ENCODE results near the gene REXO1.
"Not testable (repeated sequence)": the region's sequence is repeated elsewhere in the genome, so short reads cannot be mapped to it uniquely, and the experiment has no call there.

REXO1 gene

DNA sequence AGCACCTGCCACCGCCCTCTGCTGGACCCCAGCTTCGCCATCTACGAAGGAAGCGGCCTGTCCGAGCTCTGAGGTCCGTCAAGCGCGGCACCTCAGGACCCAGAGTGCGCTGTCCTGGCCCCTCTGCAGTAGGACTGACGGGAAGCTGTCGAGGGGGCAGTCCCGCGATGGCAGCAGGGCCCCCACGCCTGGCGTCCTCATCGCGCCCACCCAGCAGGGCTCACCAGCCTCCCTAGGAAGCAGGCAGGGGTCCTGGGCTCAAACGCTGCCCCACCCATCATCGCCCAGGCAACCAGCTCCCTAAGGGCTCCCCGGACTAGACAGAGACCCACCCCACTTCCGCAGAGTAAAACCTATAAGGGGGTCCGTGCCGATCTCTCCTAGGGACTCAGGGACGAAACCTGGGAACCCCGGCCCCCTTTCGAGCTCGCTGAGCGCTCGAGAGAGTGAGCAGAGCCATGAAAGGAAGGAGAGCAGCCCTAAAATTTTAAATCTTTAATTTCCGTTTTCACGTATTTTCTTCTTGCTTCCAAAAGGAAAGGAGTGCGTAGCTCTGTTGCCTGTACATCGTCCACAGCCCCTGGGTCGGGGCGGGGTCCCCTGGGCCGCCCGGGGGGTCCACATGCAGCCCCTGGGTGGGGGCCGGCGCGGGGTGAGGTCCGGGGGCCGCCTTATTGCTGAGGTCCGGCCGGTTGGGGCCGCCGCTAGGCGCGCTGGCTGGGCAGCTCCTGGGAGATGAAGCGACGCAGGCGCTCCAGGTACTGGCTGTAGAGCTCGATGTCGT, 28.4 kb upstream of the REXO1 start:
- not testable (repeated sequence) for DNase-seq (ENCODE audit: insufficient read length, low spot score); FAIRE-seq

DNA sequence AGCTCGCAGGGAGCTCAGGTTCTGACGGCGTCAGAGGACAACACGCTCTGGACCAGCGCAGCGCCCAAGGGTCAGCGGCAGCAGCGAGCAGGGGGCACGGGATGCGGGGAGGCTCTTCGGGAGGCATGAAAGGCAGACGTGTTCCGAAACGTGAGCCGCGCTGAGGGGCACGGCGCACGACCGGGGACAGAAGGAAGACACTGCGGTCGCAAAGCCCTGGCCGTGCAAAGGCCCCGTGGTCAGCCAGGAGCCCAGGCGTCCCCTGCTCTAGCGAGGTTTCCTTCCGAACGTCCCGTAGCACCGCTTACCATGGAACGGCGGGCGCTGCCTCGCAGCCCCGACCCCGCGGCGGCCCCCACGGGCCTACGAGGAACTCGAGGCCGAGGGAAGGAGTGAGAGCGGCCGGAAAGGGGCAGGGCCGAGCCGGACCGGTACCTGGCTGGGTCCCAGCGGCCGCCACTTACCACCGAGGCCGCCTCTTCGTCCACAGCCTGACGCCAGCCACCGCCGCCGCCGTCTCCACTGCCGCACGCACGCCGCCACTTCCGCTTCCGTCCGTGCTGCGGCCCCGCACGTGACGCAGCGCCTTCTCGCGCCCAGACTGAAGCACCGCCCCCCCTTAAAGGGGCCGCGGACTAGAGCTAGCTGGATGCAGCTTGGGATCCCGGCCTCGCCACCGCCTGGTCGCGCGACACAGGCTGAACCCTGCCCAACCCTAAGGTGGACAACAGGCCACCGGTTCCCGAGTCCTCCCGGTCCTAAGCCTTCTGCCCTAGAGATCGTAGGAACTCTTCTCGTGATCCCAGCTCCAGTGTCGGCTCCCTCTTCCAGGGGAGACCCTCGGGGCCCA, 27.6 kb upstream of the REXO1 start:
- peak; percentile 95 for FAIRE-seq
- peak; percentile 86 for DNase-seq (ENCODE audit: insufficient read length, low spot score)

GRCh38 chr19:1875265-1875645, 27.0 kb upstream of the REXO1 start:
- not testable (repeated sequence) for DNase-seq (ENCODE audit: insufficient read length, low spot score); FAIRE-seq

DNA sequence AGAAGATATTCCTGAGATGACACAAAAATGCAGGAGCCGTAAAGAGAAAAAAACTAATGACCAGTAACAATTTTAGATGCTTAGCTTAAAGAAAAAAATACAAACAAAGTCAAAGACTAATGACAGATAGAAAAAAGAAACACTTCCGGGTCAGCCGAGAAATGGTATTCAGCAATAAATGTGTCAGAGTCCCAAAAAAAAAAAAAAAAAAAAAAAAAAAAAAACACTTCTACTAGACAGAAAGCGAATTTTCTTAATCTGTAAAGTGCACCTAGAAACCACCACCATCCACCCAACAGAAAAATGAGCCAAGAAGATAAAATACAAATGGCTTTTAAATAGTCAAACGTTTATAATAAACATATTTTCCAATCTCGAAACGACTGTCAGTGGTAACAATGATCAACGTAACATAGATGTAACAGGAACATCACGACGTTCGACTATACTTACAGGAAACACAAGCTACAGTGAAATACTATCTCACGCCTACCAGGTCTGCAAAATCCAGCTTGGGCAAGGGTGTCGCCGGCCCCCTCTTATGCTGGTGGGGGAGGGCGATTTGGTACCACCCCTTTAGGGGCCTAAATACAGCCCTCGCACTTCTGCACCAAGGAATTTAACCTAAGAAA, 26.4 kb upstream of the REXO1 start:
- DNase-seq (ENCODE audit: insufficient read length, low spot score) (no peak), FAIRE-seq (peak; percentile 62)

DNA sequence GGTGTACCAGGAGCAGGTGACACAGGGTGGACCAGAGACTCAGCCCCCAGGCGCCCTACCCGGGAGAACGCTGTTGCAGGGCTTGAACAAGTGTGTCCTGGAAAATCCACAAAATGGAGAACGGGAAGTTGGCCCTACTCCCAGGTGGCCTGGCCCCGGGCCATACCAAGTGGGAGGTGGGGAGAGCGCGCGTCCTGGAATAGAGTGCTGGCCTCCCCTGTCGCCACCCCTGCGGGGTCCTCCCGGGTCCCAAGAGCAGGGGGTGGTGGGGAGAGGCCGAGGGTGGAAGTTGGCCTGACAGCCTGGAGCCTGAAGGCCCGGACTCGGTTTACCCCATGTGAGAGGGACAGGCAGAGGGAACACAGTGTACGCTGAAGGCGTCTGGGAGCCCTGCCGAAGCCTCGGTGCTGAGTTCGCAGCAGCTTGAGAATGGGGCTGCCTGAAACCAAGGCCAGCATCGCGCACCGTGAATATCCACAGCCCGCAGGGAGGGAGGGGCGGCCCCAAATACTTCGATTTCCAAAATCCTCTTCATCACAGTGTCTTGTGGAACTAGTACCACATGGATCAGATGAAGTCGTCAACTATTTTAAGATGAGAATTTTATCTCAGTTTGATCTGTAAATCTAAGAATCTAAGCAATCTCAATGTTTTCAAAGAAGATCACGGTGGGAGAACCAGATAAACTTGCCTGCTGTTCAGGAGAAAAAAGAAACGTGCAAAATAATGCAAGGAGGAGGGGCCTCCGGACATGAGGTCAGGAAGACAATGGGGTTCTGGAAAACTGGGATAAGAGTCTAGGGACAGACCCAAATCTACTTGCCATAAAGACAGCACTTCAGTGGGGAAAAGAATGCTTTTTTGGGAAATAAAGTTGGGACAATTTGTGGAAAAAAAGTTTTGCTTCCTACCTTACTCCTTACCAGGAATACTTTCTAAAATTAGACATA, 25.5 kb upstream of the REXO1 start:
- no peak for DNase-seq (ENCODE audit: insufficient read length, low spot score)

GRCh38 chr19:1872807-1873523, 24.7 kb upstream of the REXO1 start:
- DNase-seq (ENCODE audit: insufficient read length, low spot score) (no peak), FAIRE-seq (no peak)

More for the DNA sequence above, 25.5 kb upstream of the REXO1 start:
- FAIRE-seq = no peak

DNA sequence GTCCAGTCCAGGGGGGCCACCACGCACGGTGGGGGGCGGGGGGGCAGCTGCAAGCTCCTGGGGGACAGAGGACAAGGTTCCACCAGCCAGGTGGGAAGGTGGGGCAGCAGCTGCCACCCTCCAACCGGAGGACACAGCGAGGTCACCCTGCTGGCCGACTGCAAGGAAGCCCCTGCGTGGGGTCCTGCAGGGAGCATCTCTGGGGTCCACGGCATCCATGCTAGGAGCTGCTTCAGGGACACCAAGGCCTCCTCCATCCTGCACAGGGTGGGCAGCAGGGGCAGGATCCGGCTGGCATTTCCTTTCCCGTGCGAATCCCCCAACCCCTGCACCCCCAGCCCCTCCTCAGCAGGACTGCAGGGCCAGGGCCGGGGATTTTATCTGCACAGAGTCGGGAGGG, 23.3 kb upstream of the REXO1 start:
- no peak for DNase-seq (ENCODE audit: insufficient read length, low spot score)
- no peak for FAIRE-seq

DNA sequence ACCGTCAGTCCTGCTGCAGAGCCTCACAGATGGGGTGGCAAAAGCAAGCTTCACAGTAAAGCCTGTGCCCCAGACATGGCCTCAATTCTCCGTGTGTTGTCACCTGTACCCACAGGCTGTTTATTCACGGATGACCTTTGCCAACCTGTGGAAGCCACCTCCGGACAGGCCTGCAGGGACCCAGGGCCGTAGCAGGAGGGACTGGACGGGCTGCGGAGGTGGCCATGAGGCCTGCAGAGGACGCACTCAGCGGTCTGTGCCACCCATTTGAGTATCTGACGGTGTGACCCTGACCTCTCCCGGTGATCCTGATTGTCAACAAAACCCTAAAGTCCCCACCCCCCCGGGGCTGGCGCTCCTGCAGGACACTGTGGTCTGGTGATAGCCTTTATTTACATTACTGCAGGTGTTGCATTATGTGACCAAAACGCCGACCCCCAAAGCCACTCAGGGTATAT, 22.9 kb upstream of the REXO1 start:
- FAIRE-seq (no peak), DNase-seq (ENCODE audit: insufficient read length, low spot score) (no peak)

DNA sequence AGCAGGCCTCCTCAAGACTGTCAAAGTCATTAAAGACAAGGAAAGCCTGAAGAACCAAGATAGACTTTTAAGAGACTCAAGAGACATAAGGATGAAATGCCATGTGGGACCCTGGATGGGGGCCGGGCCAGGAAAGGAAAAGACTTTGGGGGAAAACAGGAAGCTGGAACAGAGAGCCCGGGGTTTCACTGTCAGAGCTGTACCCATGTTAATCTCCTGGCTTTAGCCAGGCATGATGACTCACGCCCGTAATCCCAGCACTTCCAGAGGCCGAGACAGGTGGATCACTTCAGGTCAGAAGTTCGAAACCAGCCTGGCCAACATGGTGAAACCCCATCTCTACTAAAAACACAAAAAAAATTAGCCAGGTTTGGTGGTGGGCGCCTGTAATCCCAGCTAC, 20.7 kb upstream of the REXO1 start:
- FAIRE-seq (no peak), DNase-seq (ENCODE audit: insufficient read length, low spot score) (no peak)

DNA sequence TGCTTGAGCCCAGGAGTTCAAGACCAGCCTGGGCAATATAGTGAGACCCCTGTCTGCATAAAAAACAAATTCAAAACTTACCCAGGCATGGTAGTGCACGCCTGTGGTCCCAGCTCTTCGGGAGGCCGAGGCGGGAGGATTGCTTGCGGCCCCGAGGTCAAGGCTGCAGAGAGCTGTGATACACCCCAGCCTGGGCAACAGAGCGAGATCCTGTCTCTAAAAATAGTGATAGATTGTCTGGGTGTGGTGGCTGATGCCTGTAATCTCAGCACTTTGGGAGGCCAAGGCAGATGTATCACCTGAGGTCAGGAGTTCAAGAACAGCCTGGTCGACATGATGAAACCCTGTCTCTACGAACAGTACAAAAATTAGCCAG, 19.1 kb upstream of the REXO1 start:
- no peak for DNase-seq (ENCODE audit: insufficient read length, low spot score)
- no peak for FAIRE-seq

DNA sequence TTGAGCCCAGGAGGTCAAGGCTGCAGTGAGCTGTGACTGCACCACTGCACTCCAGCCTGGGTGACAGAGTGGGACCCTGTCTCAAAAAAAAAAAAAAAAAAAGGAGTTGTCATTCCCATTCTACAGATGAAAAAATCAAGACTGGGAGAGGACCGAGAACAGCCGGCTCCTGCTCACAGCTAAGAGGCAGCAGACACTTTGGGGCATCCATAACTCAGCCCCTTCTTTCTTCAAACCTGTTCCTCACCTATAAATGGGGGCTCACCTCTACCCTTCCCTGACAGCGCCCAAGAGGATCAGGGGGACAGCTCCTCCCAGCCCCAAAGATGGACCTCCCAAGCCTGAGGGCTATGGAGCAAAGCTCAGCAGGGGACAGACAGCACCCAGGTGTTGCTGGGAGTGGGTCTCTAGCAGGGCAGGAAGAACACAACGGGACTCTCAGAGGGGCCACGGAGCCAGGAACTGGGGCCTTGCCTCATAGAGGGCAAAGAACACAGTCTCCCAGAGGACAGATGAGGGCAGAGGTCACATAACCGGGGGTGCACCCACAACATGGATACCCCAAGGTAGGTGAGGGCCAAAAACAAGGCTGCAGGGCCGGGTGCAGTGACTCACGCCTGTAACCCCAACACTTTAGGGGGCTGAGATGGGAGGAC, 18.5 kb upstream of the REXO1 start:
- FAIRE-seq (no peak), DNase-seq (ENCODE audit: insufficient read length, low spot score) (no peak)

- DNase-seq (ENCODE audit: insufficient read length, low spot score) (no peak), FAIRE-seq (no peak)
Observed at GRCh38 chr19:1865172-1866010, 17.1 kb upstream of the REXO1 start.

- peak; percentile 69 for FAIRE-seq
- peak; percentile 67 for DNase-seq (ENCODE audit: insufficient read length, low spot score)
Observed at GRCh38 chr19:1864480-1865171, 16.3 kb upstream of the REXO1 start.

GRCh38 chr19:1863638-1864479, 15.6 kb upstream of the REXO1 start:
- DNase-seq (ENCODE audit: insufficient read length, low spot score) (peak; percentile 83), FAIRE-seq (peak; percentile 97)

DNA sequence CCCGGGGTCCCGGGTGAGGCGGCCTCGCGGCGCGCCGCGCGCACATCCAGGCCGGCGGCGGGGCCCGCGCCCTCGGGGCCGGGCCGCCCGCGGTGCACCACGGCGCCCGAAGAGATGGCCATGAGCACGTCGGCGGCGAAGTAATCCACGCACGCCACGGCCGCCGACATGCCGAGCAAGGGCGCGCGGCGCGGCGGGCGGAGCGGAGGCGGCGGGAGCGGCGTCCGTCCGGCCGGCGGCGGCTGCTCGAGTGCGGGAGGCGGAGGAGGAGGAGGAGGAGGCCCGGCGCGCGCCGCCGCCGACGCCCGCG, 15.0 kb upstream of the REXO1 start, which contains the start of gene KLF16:
TSS of gene KLF16 (minus strand) at position 252 of the 310 bp plus-strand sequence. CDS start at position 170, 82 bp downstream.
- FAIRE-seq = no peak
- DNase-seq (ENCODE audit: insufficient read length, low spot score) = no peak

- DNase-seq (ENCODE audit: insufficient read length, low spot score) (no peak), FAIRE-seq (no peak)
Observed at GRCh38 chr19:1862424-1863327, 14.4 kb upstream of the REXO1 start.
